Naive thymus-derived CD8-positive, alpha-beta T cell (primary cell): ENCODE measurements around the gene SESN1. TPM values are rescaled to one million over a fixed set of nuclear protein-coding genes. Genes with fewer than 3 reads are reported as not detected.

Experiments used
- ATAC-seq, 2 donors: fragments of 150-1000 bp; cut with Tn5 transposase in 1 of 2; sonication (Bioruptor Pico), chemical (Tn5 transposase) in 1 of 2; 1 replicate in 1 of 2; 2 replicates in 1 of 2; pipeline ENCODE4 v1.10.0; 2021; ENCODE audit warnings: mild to moderate bottlenecking in 2 of 2, moderate library complexity in 2 of 2
- POLR2A ChIA-PET: fragments of 350-600 bp; sonication (Branson Sonifier 250); formaldehyde crosslinking; loops from one replicate; lab custom pipeline; 2021; ENCODE audit warnings: antibody characterized with exemption; lab: Charles Lee
- DNase-seq, 10 donors: peaks; one replicate each; pipeline versions ENCODE4 v3.0.0 to v3.0.0-alpha.2; 2020 to 2022
- H3K27ac Mint-ChIP-seq, 10 donors: one replicate each; pipeline ENCODE4 v1.8.0; 2020 to 2022; ENCODE audit warnings: mild to moderate bottlenecking in 10 of 10, mixed read lengths in 10 of 10, moderate library complexity in 4 of 10, inconsistent platforms in 1 of 10
- H3K27me3 Mint-ChIP-seq, 5 donors: one replicate each; pipeline ENCODE4 v1.8.0; 2021 to 2022; ENCODE audit warnings: mixed read lengths in 5 of 5
- H3K36me3 Mint-ChIP-seq, 3 donors: one replicate each; pipeline ENCODE4 v1.8.0; 2020 to 2022; ENCODE audit warnings: mixed read lengths in 3 of 3, mild to moderate bottlenecking in 2 of 3, inconsistent platforms in 1 of 3
- H3K4me1 Mint-ChIP-seq, 4 donors: one replicate each; pipeline ENCODE4 v1.8.0; 2021 to 2022; ENCODE audit warnings: mixed read lengths in 4 of 4
- H3K4me3 Mint-ChIP-seq, 10 donors: one replicate each; pipeline ENCODE4 v1.8.0; 2020 to 2022; ENCODE audit warnings: mild to moderate bottlenecking in 10 of 10, mixed read lengths in 10 of 10, moderate library complexity in 6 of 10, inconsistent platforms in 1 of 10
- H3K9me3 Mint-ChIP-seq, 9 donors: one replicate each; pipeline ENCODE4 v1.8.0; 2020 to 2022; ENCODE audit warnings: mixed read lengths in 9 of 9, mild to moderate bottlenecking in 3 of 9, inconsistent platforms in 1 of 9, moderate library complexity in 1 of 9
- polyA plus RNA-seq, 3 donors: library from polyadenylated mRNA; unstranded; fragments of 300-500 nt; fragmentation: Illumina TruSeq; gene quantifications; one replicate each; pipeline ENCODE4 v1.2.3, GENCODE V29; 2021
- total RNA-seq, 8 experiments: library from RNA in 2 of 8; stranded (reverse) in 2 of 8; gene quantifications; one replicate each; pipeline ENCODE4 v1.2.3 and lab custom pipeline; 2021 to 2026

Gene SESN1
- total and polyA plus RNA-seq, 5 experiments from 2014 or later, result 10.0 to 38.3 (median 21.4) TPM

- H3K27ac Mint-ChIP-seq, result peak overlapping the region in 4 of 10 donors; percentile 63 to 90 (median 66)
- no peaks in the 10 kb centered on the region for H3K36me3 Mint-ChIP-seq
- peak overlapping the region in 9 of 10 donors; percentile 53 to 94 (median 73) for H3K4me3 Mint-ChIP-seq
- H3K27me3 Mint-ChIP-seq, result no peaks in the 10 kb centered on the region
- H3K9me3 Mint-ChIP-seq, result no peaks in the 10 kb centered on the region
- H3K4me1 Mint-ChIP-seq, result peaks cover 27 to 76% (median 48%) of the 10 kb centered on the region in 4 donors
- POLR2A ChIA-PET, result interaction anchor here (0.7 kb wide), 1 partner anchor 64 kb away, joined by 3 read pairs; no protein-coding TSS in a partner anchor
- ATAC-seq (no peak), DNase-seq (no peak)
Measured at GRCh38 chr6:109006818-109007217, 87.8 kb downstream of the SESN1 start.

GRCh38 chr6:109002882-109003281 is 91.8 kb downstream of the SESN1 start:
- peaks cover 0 to 30% (median 5%) of the 10 kb centered on the region in 3 donors for H3K36me3 Mint-ChIP-seq
- H3K27me3 Mint-ChIP-seq, result no peaks in the 10 kb centered on the region
- POLR2A ChIA-PET, result no interaction called here
- H3K4me1 Mint-ChIP-seq, result peaks cover 14 to 55% (median 38%) of the 10 kb centered on the region in 4 donors
- peak overlapping the region in 1 of 10 donors; percentile 46 for H3K27ac Mint-ChIP-seq
- DNase-seq (no peak), ATAC-seq (no peak)
- H3K9me3 Mint-ChIP-seq, result no peaks in the 10 kb centered on the region
- no peak overlapping the region for H3K4me3 Mint-ChIP-seq

GRCh38 chr6:109002051-109002697 is 92.5 kb downstream of the SESN1 start:
- peak overlapping the region in 6 of 10 donors; percentile 3 to 66 (median 24) for H3K27ac Mint-ChIP-seq
- POLR2A ChIA-PET, result interaction anchor here (0.6 kb wide), 1 partner anchor 34 kb away, joined by 3 read pairs; no protein-coding TSS in a partner anchor
- ATAC-seq (no peak), DNase-seq (no peak)
- no peak overlapping the region for H3K4me3 Mint-ChIP-seq
- H3K4me1 Mint-ChIP-seq, result peaks cover 9 to 48% (median 31%) of the 10 kb centered on the region in 4 donors
- peaks cover 0 to 37% (median 10%) of the 10 kb centered on the region in 3 donors for H3K36me3 Mint-ChIP-seq
- H3K9me3 Mint-ChIP-seq, result no peaks in the 10 kb centered on the region
- H3K27me3 Mint-ChIP-seq, result no peaks in the 10 kb centered on the region

- Mint-ChIP-seq H3K4me3 (no peak overlapping the region), H3K4me1 (peaks cover 8 to 40% (median 24%) of the 10 kb centered on the region in 4 donors), H3K36me3 (peaks cover 0 to 42% (median 12%) of the 10 kb centered on the region in 3 donors), H3K27ac (peak overlapping the region in 2 of 10 donors; percentile 37 to 46), H3K9me3 (no peaks in the 10 kb centered on the region), H3K27me3 (no peaks in the 10 kb centered on the region)
- ATAC-seq (no peak), DNase-seq (no peak)
- POLR2A ChIA-PET, result interaction anchor here (0.6 kb wide), 1 partner anchor 35 kb away, joined by 3 read pairs; no protein-coding TSS in a partner anchor
Measured at GRCh38 chr6:109001291-109001894, 93.3 kb downstream of the SESN1 start.

GRCh38 chr6:109000289-109000688 is 94.4 kb downstream of the SESN1 start:
- ATAC-seq (no peak), DNase-seq (no peak)
- POLR2A ChIA-PET, result interaction anchor here (1.9 kb wide), 1 partner anchor 10 kb away, joined by 4 read pairs; no protein-coding TSS in a partner anchor
- Mint-ChIP-seq H3K4me3 (no peak overlapping the region), H3K27me3 (no peaks in the 10 kb centered on the region), H3K4me1 (peaks cover 5 to 34% (median 19%) of the 10 kb centered on the region in 4 donors), H3K9me3 (no peaks in the 10 kb centered on the region), H3K27ac (no peak overlapping the region), H3K36me3 (peaks cover 0 to 49% (median 12%) of the 10 kb centered on the region in 3 donors)

- H3K27me3 Mint-ChIP-seq, result no peaks in the 10 kb centered on the region
- peaks cover 0 to 25% (median 11%) of the 10 kb centered on the region in 4 donors for H3K4me1 Mint-ChIP-seq
- no peak overlapping the region for H3K4me3 Mint-ChIP-seq
- no peak for DNase-seq
- H3K9me3 Mint-ChIP-seq, result no peaks in the 10 kb centered on the region
- ATAC-seq, result no peak
- POLR2A ChIA-PET, result interaction anchor here (1.0 to 1.9 kb wide), 2 partner anchors 9 to 11 kb away, joined by 3 to 4 read pairs; no protein-coding TSS in a partner anchor
- peaks cover 0 to 52% (median 15%) of the 10 kb centered on the region in 3 donors for H3K36me3 Mint-ChIP-seq
- no peak overlapping the region for H3K27ac Mint-ChIP-seq
Measured at GRCh38 chr6:108999428-108999827, 95.2 kb downstream of the SESN1 start.

- DNase-seq (no peak), ATAC-seq (no peak)
- Mint-ChIP-seq H3K9me3 (no peaks in the 10 kb centered on the region), H3K4me3 (no peak overlapping the region), H3K27ac (no peak overlapping the region), H3K27me3 (no peaks in the 10 kb centered on the region), H3K4me1 (peaks cover 0 to 19% (median 8%) of the 10 kb centered on the region in 4 donors), H3K36me3 (peaks cover 0 to 59% (median 17%) of the 10 kb centered on the region in 3 donors)
- POLR2A ChIA-PET, result no interaction called here
Measured at GRCh38 chr6:108998485-108998884, 96.2 kb downstream of the SESN1 start.

GRCh38 chr6:108996208-108996607 is 98.4 kb downstream of the SESN1 start:
- POLR2A ChIA-PET, result interaction anchor here (1.0 kb wide), 1 partner anchor 13 kb away, joined by 3 read pairs; no protein-coding TSS in a partner anchor
- Mint-ChIP-seq H3K36me3 (peaks cover 6 to 74% (median 27%) of the 10 kb centered on the region in 3 donors), H3K4me3 (no peak overlapping the region), H3K4me1 (peaks cover 0 to 2% (median 1%) of the 10 kb centered on the region in 4 donors), H3K9me3 (no peaks in the 10 kb centered on the region), H3K27ac (no peak overlapping the region), H3K27me3 (no peaks in the 10 kb centered on the region)
- ATAC-seq (no peak), DNase-seq (no peak)

GRCh38 chr6:108995296-108995695 is 99.3 kb downstream of the SESN1 start:
- H3K27me3 Mint-ChIP-seq, result no peaks in the 10 kb centered on the region
- ATAC-seq (no peak), DNase-seq (no peak)
- POLR2A ChIA-PET, result interaction anchor here (1.0 kb wide), 1 partner anchor 13 kb away, joined by 3 read pairs; no protein-coding TSS in a partner anchor
- H3K36me3 Mint-ChIP-seq, result peaks cover 13 to 77% (median 34%) of the 10 kb centered on the region in 3 donors
- no peak overlapping the region for H3K4me3 Mint-ChIP-seq
- peaks cover 0 to 2% (median 0%) of the 10 kb centered on the region in 4 donors for H3K4me1 Mint-ChIP-seq
- no peaks in the 10 kb centered on the region for H3K9me3 Mint-ChIP-seq
- no peak overlapping the region for H3K27ac Mint-ChIP-seq

- POLR2A ChIA-PET, result no interaction called here
- DNase-seq (no peak), ATAC-seq (no peak)
- Mint-ChIP-seq H3K4me1 (peaks cover 0 to 2% (median 0%) of the 10 kb centered on the region in 4 donors), H3K9me3 (no peaks in the 10 kb centered on the region), H3K27ac (no peak overlapping the region), H3K4me3 (no peak overlapping the region), H3K36me3 (peaks cover 21 to 76% (median 37%) of the 10 kb centered on the region in 3 donors), H3K27me3 (no peaks in the 10 kb centered on the region)
Measured at GRCh38 chr6:108993876-108994275, 100.8 kb downstream of the SESN1 start.

GRCh38 chr6:108989700-108990099 is 104.9 kb downstream of the SESN1 start:
- Mint-ChIP-seq H3K4me1 (peaks cover 0 to 2% (median 0%) of the 10 kb centered on the region in 4 donors), H3K36me3 (peaks cover 29 to 80% (median 51%) of the 10 kb centered on the region in 3 donors), H3K27me3 (no peaks in the 10 kb centered on the region), H3K27ac (no peak overlapping the region), H3K4me3 (no peak overlapping the region), H3K9me3 (no peaks in the 10 kb centered on the region)
- POLR2A ChIA-PET, result interaction anchor here (0.6 kb wide), 1 partner anchor 63 kb away, joined by 3 read pairs; no protein-coding TSS in a partner anchor
- no peak for ATAC-seq
- no peak for DNase-seq

- no peaks in the 10 kb centered on the region for H3K27me3 Mint-ChIP-seq
- POLR2A ChIA-PET, result interaction anchor here (1.0 to 1.1 kb wide), 2 partner anchors 20 to 21 kb away, joined by 3 read pairs; no protein-coding TSS in a partner anchor
- H3K36me3 Mint-ChIP-seq, result peaks cover 31 to 76% (median 55%) of the 10 kb centered on the region in 3 donors
Measured at GRCh38 chr6:108988765-108989164, 105.9 kb downstream of the SESN1 start.

More at GRCh38 chr6:108988765-108989164, 105.9 kb downstream of the SESN1 start:
- DNase-seq (no peak), ATAC-seq (no peak)
- H3K9me3 Mint-ChIP-seq, result no peaks in the 10 kb centered on the region
- no peak overlapping the region for H3K27ac Mint-ChIP-seq
- peaks cover 0 to 2% (median 0%) of the 10 kb centered on the region in 4 donors for H3K4me1 Mint-ChIP-seq
- H3K4me3 Mint-ChIP-seq, result no peak overlapping the region
